HUDEP-2 (cell line): Measurements from ENCODE around the gene CDS1.
"Not testable (repeated sequence)": the region's sequence is repeated elsewhere in the genome, so short reads cannot be mapped to it uniquely, and the experiment has no call there.

Source experiments
- DNase-seq, 76 experiments: peaks; one replicate each; lab custom pipeline; 2025; ENCODE audit not compliant: unreplicated experiment in 76 of 76; lab: John Stamatoyannopoulos, UW

The CDS1 gene

DNA sequence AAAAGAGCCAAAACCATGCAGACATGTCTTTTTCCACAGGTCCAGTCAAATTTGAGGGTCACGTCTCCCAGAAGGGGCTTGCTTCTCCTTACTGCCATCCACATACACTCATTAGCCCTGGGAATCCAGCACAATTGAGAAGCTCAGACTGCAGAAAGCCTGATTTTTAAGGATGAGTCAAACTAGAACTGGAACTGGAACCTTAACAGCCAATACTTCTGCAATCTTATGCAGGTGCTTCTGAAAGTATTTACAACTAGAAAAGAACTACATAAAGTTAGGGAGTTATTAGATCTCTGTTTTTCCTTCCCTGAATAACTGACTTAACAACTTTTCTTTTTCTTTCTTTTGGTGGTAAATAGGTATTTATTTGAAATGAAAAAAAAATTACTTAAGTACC lies 86.3 kb downstream of the CDS1 start:
- DNase-seq, result no peak

GRCh38 chr4:84672177-84672576 lies 89.2 kb downstream of the CDS1 start:
- no peak for DNase-seq

DNA sequence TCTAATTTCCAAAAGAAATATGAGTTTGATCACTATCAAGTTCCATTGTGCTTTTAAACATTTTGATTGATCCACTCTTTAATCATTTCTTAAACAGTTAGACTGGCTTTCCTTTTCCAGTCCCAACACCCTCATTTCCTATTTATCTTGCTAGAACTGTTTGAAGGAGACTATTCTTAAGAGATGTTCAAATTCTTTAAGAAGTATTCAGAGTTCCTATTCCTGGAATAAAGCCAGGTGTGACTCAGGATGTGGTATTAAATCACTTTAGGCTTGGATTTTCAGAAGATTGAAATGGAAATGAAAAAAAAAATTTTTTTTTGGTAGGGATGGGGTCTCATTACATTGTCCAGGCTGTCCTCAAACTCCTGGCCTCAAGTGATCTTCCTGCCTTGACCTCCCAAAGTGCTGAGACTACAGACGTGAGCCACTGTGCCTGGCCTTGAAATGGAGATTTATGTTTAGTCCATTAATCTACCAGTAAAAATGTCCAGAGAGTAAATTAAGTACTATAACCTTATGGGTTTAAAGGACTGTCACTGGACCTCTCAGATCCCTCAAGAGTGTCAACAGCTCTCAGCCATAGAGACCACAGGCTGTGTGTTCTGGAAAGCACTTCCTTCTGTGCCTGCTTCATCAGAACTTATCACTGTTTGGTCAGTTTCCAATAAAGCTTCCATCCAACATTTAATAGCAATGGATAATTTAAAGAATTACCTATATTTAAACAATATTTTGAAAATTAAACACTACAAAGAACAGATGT lies 90.7 kb downstream of the CDS1 start:
- DNase-seq, result no peak

GRCh38 chr4:84677093-84677492 lies 94.2 kb downstream of the CDS1 start:
- no peak for DNase-seq

GRCh38 chr4:84677995-84678394 lies 95.1 kb downstream of the CDS1 start:
- DNase-seq, result no peak

DNA sequence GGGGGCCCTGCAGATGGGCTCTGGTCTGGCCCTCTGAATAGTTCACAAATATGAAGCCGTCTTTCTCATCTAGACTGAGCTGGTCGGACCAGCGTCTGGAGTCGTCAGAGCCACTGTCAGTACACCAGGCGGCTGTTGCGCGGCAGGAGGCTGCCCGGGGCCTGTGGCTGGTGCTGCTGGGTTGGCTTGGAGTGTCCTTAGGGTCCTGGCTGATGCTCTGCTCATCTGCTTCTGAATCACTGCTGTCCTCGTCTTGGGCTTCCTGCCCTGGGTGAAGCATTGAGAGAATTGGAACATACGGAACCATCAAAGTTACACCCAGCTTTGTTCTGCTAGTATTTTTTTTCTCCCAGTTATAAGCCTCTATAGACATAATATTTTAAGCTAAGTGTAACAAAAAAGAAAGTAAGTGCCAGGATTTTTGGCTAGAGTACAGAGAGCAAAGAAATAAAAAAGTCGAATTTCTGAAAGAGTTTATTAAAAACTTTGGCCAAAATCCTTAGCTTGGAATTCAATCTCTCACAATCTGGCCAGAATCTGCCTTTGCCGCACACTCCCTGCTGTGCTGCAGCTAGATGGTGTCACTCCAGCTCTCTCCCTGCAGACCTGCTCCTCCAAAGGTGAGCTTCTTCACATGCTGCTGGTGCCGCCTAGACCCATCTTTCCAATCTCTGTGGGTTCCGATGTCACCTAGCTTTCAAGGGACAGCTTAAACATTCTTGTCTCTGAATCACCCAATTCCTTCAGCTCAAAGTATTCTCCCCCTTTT lies 96.2 kb downstream of the CDS1 start:
- DNase-seq, result no peak

DNA sequence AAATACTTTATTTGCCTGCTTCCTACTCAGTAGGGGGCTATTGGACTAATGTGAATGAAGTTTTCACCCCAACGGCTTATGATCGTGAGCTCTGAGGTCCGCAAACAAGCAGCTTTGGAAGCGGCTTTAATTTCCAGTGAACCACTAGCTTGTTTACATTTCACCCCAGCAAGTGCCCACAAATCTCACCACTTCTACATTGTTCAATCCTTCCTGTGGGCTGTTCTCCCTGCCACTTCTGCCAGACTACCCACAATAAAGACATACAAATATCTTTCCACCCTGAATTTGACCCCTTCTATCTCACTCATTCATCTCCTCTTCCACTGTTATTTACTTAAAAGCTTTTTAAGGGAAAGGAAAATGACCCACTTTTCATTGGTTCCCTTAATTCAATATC lies 98.0 kb downstream of the CDS1 start:
- DNase-seq, result no peak

- DNase-seq, result no peak
These were observed 98.8 kb downstream of the CDS1 start for GRCh38 chr4:84681486-84682274.

- not testable (repeated sequence) for DNase-seq
These were observed 99.7 kb downstream of the CDS1 start for GRCh38 chr4:84682661-84683060.

GRCh38 chr4:84683064-84683850 lies 100.3 kb downstream of the CDS1 start:
- DNase-seq, result no peak

- DNase-seq, result no peak
These were observed 101.4 kb downstream of the CDS1 start for GRCh38 chr4:84684361-84684760.

GRCh38 chr4:84685105-84685504 lies 102.2 kb downstream of the CDS1 start:
- no peak for DNase-seq

- DNase-seq, result no peak
These were observed 105.7 kb downstream of the CDS1 start for GRCh38 chr4:84688605-84689004.

DNA sequence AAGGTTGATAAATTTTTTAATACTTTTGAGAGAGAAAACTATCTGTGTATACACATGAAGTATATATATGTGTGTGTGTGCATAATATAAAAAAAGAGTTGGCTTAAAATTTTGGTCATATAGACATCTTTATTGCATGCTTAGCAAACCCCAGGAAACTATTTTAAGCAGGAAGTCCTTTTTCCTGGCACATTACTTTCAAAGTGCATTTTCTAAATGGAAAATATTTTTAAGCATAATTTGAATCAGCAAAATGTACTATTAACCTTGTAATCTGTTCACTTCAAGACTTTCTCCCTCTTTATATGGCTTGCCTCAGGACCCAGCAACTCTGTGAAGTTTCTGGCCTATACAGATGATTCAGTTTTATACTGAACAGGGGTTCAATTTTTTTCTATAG lies 106.3 kb downstream of the CDS1 start:
- DNase-seq, result no peak

DNA sequence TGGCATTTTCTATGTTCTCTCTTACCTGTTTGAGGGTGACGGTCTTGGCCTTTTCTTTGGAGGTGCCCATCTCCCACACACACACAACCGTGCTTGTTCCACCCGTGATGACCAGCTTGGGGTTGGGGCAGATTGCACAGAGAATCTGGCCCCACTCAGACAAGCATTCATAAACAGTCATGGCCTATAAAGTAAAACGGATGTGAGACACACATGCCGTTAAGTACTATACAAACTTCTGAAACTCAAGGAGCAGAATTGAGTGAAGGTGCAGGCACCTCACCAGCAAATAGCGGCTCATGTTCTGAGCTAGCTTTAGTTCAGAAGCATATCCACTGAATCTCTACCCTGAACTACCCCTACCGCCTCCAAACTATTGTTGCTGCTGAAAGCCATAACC lies 107.6 kb downstream of the CDS1 start:
- DNase-seq, result no peak

- no peak for DNase-seq
These were observed 108.3 kb downstream of the CDS1 start for GRCh38 chr4:84691170-84691691.

DNA sequence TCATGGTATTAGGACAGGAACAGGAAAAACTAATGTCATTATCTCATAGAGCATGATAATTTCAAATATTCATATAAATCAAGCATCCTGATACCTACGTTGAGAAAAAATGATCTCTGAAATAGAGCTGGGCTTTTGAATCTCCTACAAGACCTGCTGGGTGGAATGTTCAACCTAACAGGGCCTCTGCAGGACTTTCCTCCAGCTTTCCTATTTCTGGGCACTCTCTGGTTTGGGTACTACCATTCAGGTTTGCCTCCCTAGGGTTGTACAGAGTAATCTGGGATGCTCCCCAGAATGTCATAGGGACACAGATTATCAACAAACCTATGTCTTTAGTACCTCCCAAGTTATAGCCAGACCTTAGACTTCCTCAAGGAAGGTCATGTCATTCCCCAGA lies 108.9 kb downstream of the CDS1 start:
- no peak for DNase-seq

DNA sequence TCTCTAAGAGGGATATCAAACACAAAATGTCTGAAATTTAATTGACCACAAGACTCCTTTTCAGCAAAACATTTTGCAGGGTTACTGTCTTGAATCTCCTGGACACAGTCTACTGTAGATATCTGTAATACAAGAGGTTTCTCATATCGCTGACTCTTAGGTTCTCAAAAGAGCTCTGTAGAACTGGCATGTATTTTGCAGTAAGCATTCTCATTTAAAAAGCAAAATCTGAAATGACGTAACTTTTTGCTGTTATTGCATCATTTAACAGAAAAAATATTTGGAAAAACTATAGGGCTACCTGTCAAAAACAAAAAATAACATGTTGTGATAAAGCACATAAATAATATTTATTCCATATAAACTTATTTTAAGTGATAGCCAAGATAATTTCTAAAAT lies 114.2 kb downstream of the CDS1 start:
- DNase-seq, result no peak

- no peak for DNase-seq
These were observed 114.8 kb downstream of the CDS1 start for GRCh38 chr4:84697615-84698201.
